Prostate gland (tissue), 2 donors: ENCODE results near the gene RCOR1. TPM values are rescaled to one million over a fixed set of nuclear protein-coding genes. Genes with fewer than 3 reads are reported as not detected.

Experiments
- DNase-seq: peaks from one replicate; pipeline ENCODE4 v3.0.0-alpha.2; 2019; ENCODE audit warnings: low spot score
- H3K27ac ChIP-seq, 2 donors: fragments of 200-600 bp; sonication (generic); 2 replicates each; pipeline ENCODE4 v1.5.1; 2017 to 2019
- H3K27me3 ChIP-seq: fragments of 200-600 bp; sonication (generic); replicated peaks from 2 replicates; pipeline ENCODE4 v1.5.1; 2019; ENCODE audit not compliant: insufficient read depth
- H3K36me3 ChIP-seq, 2 donors: fragments of 200-600 bp; sonication (generic); 1 replicate in 1 of 2; 2 replicates in 1 of 2; pipeline versions ENCODE4 v1.5.1 to v1.8.1; 2017 to 2019
- H3K4me1 ChIP-seq: fragments of 200-600 bp; sonication (generic); replicated peaks from 2 replicates; pipeline ENCODE4 v1.5.1; 2019
- H3K4me3 ChIP-seq, 2 donors: fragments of 200-600 bp; sonication (generic); 2 replicates each; pipeline ENCODE4 v1.5.1; 2017 to 2019
- H3K9me3 ChIP-seq: fragments of 200-600 bp; sonication (generic); 2 replicates; pipeline ENCODE4 v1.5.1; 2017
- POLR2A ChIP-seq: fragments of 450-650 bp; IDR thresholded peaks from one replicate; pipeline ENCODE4 v1.6.1; 2016; ENCODE audit warnings: antibody characterized with exemption, mild to moderate bottlenecking
- POLR2AphosphoS5 ChIP-seq: sonication (generic); formaldehyde crosslinking; IDR thresholded peaks from one replicate; pipeline ENCODE4 v1.6.1; 2017; ENCODE audit warnings: antibody characterized with exemption
- WGBS: methylation state at CpG from one replicate; pipeline ENCODE4 v1.1.5; 2018; 5-methylcytosine and 5-hydroxymethylcytosine counted together
- intact Hi-C: fragments of 100-400 bp; cut with DNase I; formaldehyde crosslinking; loops from one replicate; pipeline ENCODE4 v1.14.2; 2022
- total RNA-seq, 2 donors: library from RNA; depleted of rRNA; stranded (reverse); fragments of >200 nt; gene quantifications; one replicate each; pipeline ENCODE4 v1.1.0, GENCODE V29; 2016
- TF ChIP-seq, protein P1 (sequence below), 4 experiments: fragments of 200-600 bp in 2 of 4; fragments of 450-650 bp in 2 of 4; sonication (generic) in 2 of 4; IDR thresholded peaks; 1 replicate in 3 of 4; 2 replicates in 1 of 4; pipeline ENCODE4 v1.5.1; 2016 to 2019; ENCODE audit warnings: antibody characterized with exemption in 4 of 4, mild to moderate bottlenecking in 2 of 4, moderate library complexity in 2 of 4

RCOR1 gene
- total RNA-seq, result 10 to 100 TPM; 14.4 to 26.6 TPM

DNA sequence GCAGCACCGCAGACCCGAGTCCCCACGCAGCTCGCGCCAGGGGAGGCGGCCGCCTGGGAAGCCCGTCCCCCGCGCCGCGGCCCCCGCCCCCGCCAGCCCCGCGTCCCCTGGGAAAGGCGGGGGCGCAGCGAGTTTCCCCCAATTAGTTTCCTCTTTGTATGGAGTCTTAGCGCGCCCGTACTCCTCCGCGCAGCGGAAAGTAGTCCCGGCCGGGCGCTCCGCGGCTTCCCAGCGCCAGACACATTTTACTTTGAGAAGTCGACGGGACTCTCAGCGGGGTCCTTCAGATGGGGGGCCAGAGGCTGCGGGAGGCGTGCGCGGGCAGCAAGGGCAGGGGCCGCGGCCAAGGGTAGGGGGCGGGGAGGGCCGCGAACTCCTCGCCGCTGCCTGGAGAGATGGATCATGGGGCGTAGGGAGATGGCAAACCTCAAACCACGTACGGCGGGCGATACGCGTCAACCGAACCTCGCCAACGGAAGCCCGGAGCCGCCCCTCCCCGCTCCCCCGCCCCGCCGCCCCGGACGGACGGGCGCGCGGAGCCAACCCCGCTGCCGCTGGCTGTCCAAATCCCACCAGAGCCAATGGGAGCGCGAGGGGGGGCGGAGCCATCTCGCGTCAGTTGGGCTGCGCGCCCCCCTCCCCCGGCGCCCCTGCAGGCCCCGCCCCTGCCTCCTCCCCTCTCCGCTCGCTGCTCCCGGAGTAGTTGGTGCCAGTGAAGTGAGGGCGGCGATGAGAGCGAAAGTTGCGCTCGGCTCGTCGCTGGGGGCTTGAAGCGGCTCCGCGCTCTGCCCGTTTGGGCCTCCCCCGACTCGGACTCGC lies at the start of gene RCOR1:
TSS of gene RCOR1 (plus strand) at position 706 of the 819 bp plus-strand sequence. CDS start 238 bp downstream, outside the sequence.
- Histone ChIP-seq H3K27me3 (no peaks in the 10 kb centered on the region), H3K36me3 (no peaks in the 10 kb centered on the region), H3K9me3 (no peaks in the 10 kb centered on the region), H3K27ac (peak within 1 kb of the TSS; percentile 93 to 96), H3K4me3 (peak within 1 kb of the TSS; percentile 61 to 74), H3K4me1 (no peaks in the 10 kb centered on the region)
- TF ChIP-seq POLR2AphosphoS5 (peak; percentile 89), POLR2A (peak; percentile 84)
- TF ChIP-seq, protein P1, sequence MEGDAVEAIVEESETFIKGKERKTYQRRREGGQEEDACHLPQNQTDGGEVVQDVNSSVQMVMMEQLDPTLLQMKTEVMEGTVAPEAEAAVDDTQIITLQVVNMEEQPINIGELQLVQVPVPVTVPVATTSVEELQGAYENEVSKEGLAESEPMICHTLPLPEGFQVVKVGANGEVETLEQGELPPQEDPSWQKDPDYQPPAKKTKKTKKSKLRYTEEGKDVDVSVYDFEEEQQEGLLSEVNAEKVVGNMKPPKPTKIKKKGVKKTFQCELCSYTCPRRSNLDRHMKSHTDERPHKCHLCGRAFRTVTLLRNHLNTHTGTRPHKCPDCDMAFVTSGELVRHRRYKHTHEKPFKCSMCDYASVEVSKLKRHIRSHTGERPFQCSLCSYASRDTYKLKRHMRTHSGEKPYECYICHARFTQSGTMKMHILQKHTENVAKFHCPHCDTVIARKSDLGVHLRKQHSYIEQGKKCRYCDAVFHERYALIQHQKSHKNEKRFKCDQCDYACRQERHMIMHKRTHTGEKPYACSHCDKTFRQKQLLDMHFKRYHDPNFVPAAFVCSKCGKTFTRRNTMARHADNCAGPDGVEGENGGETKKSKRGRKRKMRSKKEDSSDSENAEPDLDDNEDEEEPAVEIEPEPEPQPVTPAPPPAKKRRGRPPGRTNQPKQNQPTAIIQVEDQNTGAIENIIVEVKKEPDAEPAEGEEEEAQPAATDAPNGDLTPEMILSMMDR (IDR thresholded peaks at IDR 0.05), result no peak
- DNase-seq, result peak; percentile 99
- under 1% methylated on average over 49 of the region's 96 CpGs for WGBS
- intact Hi-C loops, result loop anchor here (5.0 kb wide), 1 partner anchor 65 kb away; no protein-coding TSS in a partner anchor

DNA sequence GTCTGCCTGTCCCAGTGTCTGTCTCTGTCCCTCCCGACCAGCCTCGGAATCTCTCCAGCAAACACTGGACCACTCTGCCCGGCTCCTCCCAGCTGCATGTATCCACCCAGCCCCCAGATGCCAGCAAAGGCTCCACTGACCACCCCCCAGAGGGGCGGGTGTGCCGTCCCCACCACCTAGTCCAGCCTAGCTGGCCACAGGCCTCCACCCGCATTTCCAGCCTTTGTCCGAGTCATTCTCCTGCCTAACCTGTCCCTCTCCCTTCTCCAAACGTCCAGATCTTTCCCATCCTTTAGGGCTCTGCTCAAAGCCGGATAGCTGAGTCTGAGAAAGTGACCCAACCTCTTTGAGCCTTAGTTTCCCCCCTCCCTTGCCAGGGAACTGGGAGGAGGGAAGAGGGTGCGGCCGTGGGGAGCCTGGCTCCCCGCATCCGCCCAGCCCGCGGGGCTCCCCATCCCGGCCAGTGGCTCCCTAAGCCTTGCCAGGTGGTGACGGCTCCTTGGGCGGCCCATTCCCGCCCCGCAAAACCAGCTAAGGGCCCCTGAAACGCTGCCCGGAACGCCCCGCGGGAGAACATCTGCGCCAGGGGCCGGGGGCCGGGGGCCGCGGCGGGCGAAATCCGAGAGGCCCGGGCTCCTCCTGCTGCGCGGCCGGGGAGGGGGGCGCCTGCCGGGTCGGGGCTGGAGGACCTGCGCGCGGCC lies 48.3 kb upstream of the RCOR1 start:
- intact Hi-C loops, result no loop called here
- TF ChIP-seq POLR2AphosphoS5 (no peak), POLR2A (no peak)
- TF ChIP-seq, protein P1 (IDR thresholded peaks at IDR 0.05), result no peak
- H3K27ac ChIP-seq, result no peak overlapping the region
- no peaks in the 10 kb centered on the region for H3K4me1 ChIP-seq
- H3K4me3 ChIP-seq, result no peak overlapping the region
- H3K27me3 ChIP-seq, result peaks cover 4% of the 10 kb centered on the region
- WGBS, result 20% methylated on average over 39 of the region's 43 CpGs
- DNase-seq, result no peak
- H3K9me3 ChIP-seq, result no peaks in the 10 kb centered on the region
- H3K36me3 ChIP-seq, result no peaks in the 10 kb centered on the region

DNA sequence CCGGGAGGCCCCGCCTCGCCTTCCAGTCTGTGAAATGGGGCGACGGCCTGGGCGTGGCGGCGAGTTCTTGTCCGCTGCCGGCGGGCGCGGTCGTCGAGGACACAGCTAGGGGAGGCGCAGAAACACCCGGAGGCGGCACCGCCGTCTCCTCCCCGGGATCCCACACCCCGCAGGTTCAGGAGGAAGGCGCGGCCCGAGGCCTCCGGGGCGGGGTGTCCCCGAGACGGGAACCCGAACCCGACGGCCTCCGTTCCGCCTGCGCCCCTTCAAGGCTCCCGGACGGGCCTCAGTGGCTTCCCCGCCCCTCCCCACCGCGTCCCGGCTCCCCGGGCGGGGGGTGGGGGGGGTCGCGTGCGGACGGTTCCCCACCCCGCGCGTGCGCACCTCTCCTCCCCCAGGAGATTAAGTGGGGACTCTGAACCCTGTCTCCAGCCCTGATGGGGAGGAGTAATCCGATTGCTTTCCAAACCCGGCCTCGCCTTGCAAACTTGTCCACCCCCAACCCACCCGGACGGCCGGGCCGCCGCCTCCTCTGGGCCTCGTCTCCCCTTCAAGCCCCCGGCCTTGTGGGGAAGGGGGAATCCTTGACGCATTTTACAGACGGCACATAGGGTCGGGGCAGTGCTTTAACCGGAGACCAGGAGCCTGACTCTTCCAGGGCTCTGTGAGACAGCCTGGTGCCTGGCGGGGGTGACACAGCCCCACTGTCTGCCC lies 47.5 kb upstream of the RCOR1 start:
- peaks cover 4% of the 10 kb centered on the region for H3K27me3 ChIP-seq
- H3K4me3 ChIP-seq, result no peak overlapping the region
- no peaks in the 10 kb centered on the region for H3K9me3 ChIP-seq
- TF ChIP-seq POLR2AphosphoS5 (no peak), POLR2A (no peak)
- TF ChIP-seq, protein P1 (IDR thresholded peaks at IDR 0.05), result no peak
- no peaks in the 10 kb centered on the region for H3K36me3 ChIP-seq
- 11% methylated on average over 53 of the region's 66 CpGs for WGBS
- DNase-seq, result no peak
- intact Hi-C loops, result no loop called here
- no peak overlapping the region for H3K27ac ChIP-seq
- no peaks in the 10 kb centered on the region for H3K4me1 ChIP-seq

DNA sequence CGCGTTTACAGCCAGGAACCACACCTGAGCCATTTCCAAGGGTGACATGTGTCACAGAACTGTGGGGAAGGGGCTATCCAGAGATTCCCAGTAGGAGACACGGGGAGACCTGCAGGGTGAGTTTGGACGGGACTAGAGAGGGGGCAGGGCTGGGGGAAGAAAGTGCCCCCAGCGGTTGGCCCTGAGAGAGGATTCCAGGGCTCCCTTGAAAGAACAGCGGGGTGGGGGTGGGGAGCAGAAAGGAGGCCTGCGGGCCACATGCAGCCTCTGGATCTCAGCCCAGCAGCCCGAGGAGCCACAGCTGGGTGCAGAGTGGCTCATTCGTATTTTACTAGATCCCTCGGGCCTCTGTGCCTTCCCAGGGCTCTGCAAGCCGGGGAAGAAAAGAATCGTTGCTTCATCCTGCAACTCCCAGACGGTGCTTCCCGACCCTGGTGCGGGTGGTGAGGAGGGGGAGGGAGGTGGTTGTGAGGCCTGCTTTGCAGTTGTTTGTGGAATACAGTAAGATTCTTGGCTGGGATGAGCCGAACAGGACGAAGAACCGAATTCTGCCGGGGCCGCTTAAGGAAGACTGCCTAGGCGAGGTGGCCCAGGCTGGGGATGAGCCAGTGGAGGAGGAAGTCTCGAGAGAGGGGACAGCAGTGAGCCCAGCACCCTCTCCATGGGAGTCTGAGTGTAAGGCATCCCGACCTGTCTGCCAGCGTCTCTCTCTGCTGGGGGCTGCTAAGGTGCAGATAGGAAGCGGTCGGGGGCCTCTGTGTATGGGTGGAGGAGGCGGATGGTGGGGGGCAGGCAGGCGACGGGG lies 46.8 kb upstream of the RCOR1 start:
- WGBS, result 38% methylated on average over 29 of the region's 29 CpGs
- intact Hi-C loops, result no loop called here
- Histone ChIP-seq H3K27ac (no peak overlapping the region), H3K9me3 (no peaks in the 10 kb centered on the region), H3K4me1 (no peaks in the 10 kb centered on the region), H3K27me3 (peaks cover 4% of the 10 kb centered on the region), H3K36me3 (no peaks in the 10 kb centered on the region), H3K4me3 (no peak overlapping the region)
- no peak for DNase-seq
- TF ChIP-seq, protein P1 (IDR thresholded peaks at IDR 0.05), result no peak
- TF ChIP-seq POLR2AphosphoS5 (no peak), POLR2A (no peak)
